Measurements from ENCODE around the gene IGFBPL1. TPM values are rescaled to one million over a fixed set of nuclear protein-coding genes. Genes with fewer than 3 reads are reported as not detected.

Gene IGFBPL1
- total and polyA plus RNA-seq, 2 of the 8 experiments (the other 6 are each of a cell fraction or from before 2014, with no cell fraction given) = 31.3 to 33.8 TPM

- Histone ChIP-seq H3K18ac (ENCODE audit: extremely low read depth, low read length) (peak overlapping the region; percentile 44; the same call in 1 of the 2 replicates), H3K79me1 (ENCODE audit: low read depth, low read length) (no peaks in the 10 kb centered on the region), H2AFZ (ENCODE audit: low read length) (no peak overlapping the region), H2BK120ac (replicated peaks; ENCODE audit: low read depth, low read length) (no peak overlapping the region), H3K4me2 (ENCODE audit: insufficient read depth in 1 of 2, low read depth in 2 of 2, low read length in 2 of 2) (peak overlapping the region; percentile 79 to 84), H2BK20ac (ENCODE audit: low read length) (no peak overlapping the region), H3K36me3 (ENCODE audit: control insufficient read depth in 2 of 4, insufficient read depth in 4 of 4, low read length in 3 of 4) (no peaks in the 10 kb centered on the region), H3K79me2 (ENCODE audit: control insufficient read depth in 1 of 2, insufficient read depth in 2 of 2, low read length in 2 of 2) (no peaks in the 10 kb centered on the region), H4K8ac (ENCODE audit: extremely low read depth, insufficient read depth, low read length) (peak overlapping the region; percentile 22; the same call in 1 of the 2 replicates), H3K9ac (replicated peaks in 1 of 4; ENCODE audit: extremely low read depth in 1 of 4, low read depth in 3 of 4, low read length in 3 of 4) (peak overlapping the region in 1 of 4 experiments; percentile 35; a peak in 1 of 7 replicates), H3K14ac (ENCODE audit: insufficient read length) (no peak overlapping the region), H4K91ac (replicated peaks; ENCODE audit: insufficient read length, low read length) (peak overlapping the region; percentile 44), H2AK5ac (ENCODE audit: low read depth, low read length) (no peak overlapping the region), H3K9me3 (ENCODE audit: insufficient read depth in 2 of 2, low read depth in 1 of 2, low read length in 1 of 2) (no peaks in the 10 kb centered on the region), H4K20me1 (replicated peaks in 1 of 2; ENCODE audit: control insufficient read depth in 1 of 2, insufficient read depth in 2 of 2, low read length in 2 of 2) (peaks cover 0 to 1% of the 10 kb centered on the region in 2 experiments), H3K23me2 (ENCODE audit: low read depth, low read length) (peaks cover 7% of the 10 kb centered on the region; the same call in 1 of the 2 replicates), H3K56ac (replicated peaks; ENCODE audit: insufficient read length, low read depth, low read length) (no peak overlapping the region), H3K4ac (replicated peaks; ENCODE audit: insufficient read length, low read depth, low read length) (peak overlapping the region; percentile 41), H2BK5ac (ENCODE audit: low read depth, low read length) (no peak overlapping the region), H3K27ac (ENCODE audit: low read depth, low read length) (no peak overlapping the region), H3K23ac (ENCODE audit: insufficient read length) (no peak overlapping the region), H3K27me3 (replicated peaks in 1 of 4; ENCODE audit: control insufficient read depth in 3 of 4, extremely low read depth in 1 of 4, insufficient read depth in 3 of 4, low read length in 3 of 4) (peaks cover 11 to 32% (median 25%) of the 10 kb centered on the region in 4 experiments), H3K4me1 (replicated peaks in 1 of 4; ENCODE audit: control insufficient read depth in 3 of 4, insufficient read depth in 4 of 4, low read length in 3 of 4) (peaks cover 8 to 27% (median 17%) of the 10 kb centered on the region in 4 experiments), H2BK12ac (ENCODE audit: low read depth, low read length) (no peak overlapping the region), H4K5ac (ENCODE audit: insufficient read length, low read depth, low read length) (peak overlapping the region; percentile 40), H3K4me3 (ENCODE audit: extremely low read depth in 1 of 4, insufficient read depth in 2 of 4, low read depth in 3 of 4, low read length in 4 of 4) (peak overlapping the region; percentile 42 to 56 (median 45); a peak in 7 of 8 replicates), H2BK15ac (ENCODE audit: low read length) (peak overlapping the region; percentile 81; the same call in 1 of the 2 replicates)
- no peak for FAIRE-seq
- ChIA-PET CTCF (ENCODE audit: partially characterized antibody) (interaction anchor here (1.0 to 3.4 kb wide), 3 partner anchors 10 to 73 kb away, joined by 3 to 18 read pairs (median 4); no protein-coding TSS in a partner anchor), POLR2A (ENCODE audit: partially characterized antibody) (interaction anchor here (0.7 kb wide), 1 partner anchor 197 kb away, joined by 3 read pairs; the partner anchor contains the start of gene ANKRD18A)
- no peak for DNase-seq (ENCODE audit: low read depth in 1 of 2, low spot score in 2 of 2)
- WGBS, 2 experiments (ENCODE audit: extremely low coverage in 1 of 2, insufficient coverage in 1 of 2, insufficient read length in 1 of 2, insufficient replicate concordance in 2 of 2, low coverage in 1 of 2, low lambda C conversion rate in 2 of 2, missing lambda C conversion rate in 1 of 2) = 31% methylated on average over 15 of the region's 15 CpGs; no CpG with 5 or more reads in 1 of the 2 experiments
- TF ChIP-seq E2F6 (IDR thresholded peaks at IDR 0.05) = no peak
- no peak for TF ChIP-seq BRCA1 (IDR thresholded peaks at IDR 0.05; ENCODE audit: low read depth, low read length)
- no peak for TF ChIP-seq SIN3A (conservative IDR thresholded peaks at IDR 0.05 in 1 of 2, IDR thresholded peaks at IDR 0.05 in 1 of 2; ENCODE audit: low read depth in 1 of 2, low read length in 2 of 2)
- TF ChIP-seq SP1 (IDR thresholded peaks at IDR 0.05; ENCODE audit: low read depth, low read length) = no peak
- TF ChIP-seq EZH2 (IDR thresholded peaks at IDR 0.05; ENCODE audit: low read depth, low read length, severe bottlenecking) = no peak
- TF ChIP-seq KDM5A (IDR thresholded peaks at IDR 0.05; ENCODE audit: low read length) = no peak
- TF ChIP-seq POLR2AphosphoS5 (IDR thresholded peaks at IDR 0.05; ENCODE audit: low read depth, low read length) = no peak
- no peak for TF ChIP-seq ZNF274 (IDR thresholded peaks at IDR 0.05; ENCODE audit: borderline replicate concordance, extremely low read depth, low read length)
These were observed 831 bp downstream of the IGFBPL1 start for GRCh38 chr9:38423273-38423972.

Data from H1 (cell line).